GM19468 (cell line): ENCODE measurements around the gene MERTK.
"Not testable (repeated sequence)": the region's sequence is repeated elsewhere in the genome, so short reads cannot be mapped to it uniquely, and the experiment has no call there.

ENCODE experiments used
- ATAC-seq: cut with Tn5 transposase; IDR thresholded peaks from one replicate; pipeline ENCODE4 v1.9.1; 2021; ENCODE audit warnings: mild to moderate bottlenecking, moderate library complexity, moderate number of reproducible peaks; ENCODE audit not compliant: unreplicated experiment; ENCODE audit errors: extremely low read depth

The MERTK gene

DNA sequence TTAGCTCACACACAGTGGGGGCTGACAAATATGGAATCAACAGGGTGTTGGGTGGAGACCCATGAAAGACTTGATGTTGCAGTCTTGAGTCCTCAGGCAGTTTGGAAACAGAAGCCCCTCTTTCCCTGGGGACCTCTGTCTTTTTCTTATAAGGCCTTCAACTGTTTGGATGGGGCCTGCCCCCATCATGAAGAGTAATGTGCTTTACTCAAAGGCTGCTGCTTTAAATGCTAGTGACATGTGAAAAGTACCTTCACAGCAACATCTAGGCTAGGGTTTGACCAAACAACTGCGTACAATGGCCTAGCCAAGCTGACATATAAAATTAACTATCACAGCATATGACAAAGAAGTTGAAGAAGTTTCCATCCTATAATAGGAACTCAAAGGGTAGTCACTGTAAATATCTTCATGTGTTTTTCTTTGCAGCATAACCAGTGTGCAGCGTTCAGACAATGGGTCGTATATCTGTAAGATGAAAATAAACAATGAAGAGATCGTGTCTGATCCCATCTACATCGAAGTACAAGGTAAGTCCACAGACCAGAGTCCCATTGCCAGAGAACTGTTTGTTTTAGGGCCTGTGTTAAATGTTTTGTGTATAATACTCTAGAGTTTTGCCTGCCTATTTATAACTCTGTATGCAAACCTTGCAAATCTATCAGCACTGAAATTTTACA lies 46.3 kb downstream of the MERTK start:
- ATAC-seq: no peak

DNA sequence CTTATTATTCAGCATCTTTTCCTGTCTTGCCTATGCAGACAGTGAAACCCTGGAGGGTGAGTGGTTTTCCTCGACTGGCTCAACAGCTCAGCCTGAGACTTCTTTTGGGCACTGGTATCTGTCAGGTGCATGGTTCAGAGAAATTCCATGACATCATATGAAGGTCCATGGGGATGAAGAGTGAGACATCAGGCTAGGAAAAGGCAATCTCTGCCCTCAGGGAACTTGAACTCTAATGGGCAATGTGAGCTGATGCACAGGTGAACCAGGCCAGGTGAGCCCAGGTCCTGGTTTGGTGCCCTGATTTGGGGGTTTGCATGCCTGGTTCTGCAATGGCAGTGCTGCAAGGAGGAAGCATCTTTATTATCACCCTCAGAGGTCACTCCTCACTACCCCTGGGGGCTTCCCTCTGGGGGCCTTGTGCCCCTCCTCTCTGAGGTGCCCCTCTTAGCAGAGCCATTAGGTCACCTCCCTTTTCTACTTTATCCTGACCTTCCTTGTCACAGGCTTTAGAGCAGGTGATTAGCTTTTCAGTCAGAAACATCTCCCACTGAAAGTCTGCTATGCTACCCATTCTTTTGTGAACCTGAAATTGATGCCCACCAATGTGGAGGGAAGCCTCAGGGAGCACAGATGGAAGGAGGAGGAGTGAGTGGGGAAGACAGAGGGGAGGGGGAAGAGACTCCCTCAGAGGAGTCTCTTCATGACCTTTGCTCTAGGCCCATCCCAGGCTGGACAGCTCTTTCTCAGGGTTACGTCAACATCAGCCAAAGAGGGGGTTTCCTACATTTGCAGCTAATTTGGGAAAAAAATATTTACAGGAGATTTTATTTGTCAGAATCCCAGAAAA lies 47.3 kb downstream of the MERTK start:
- no peak for ATAC-seq

DNA sequence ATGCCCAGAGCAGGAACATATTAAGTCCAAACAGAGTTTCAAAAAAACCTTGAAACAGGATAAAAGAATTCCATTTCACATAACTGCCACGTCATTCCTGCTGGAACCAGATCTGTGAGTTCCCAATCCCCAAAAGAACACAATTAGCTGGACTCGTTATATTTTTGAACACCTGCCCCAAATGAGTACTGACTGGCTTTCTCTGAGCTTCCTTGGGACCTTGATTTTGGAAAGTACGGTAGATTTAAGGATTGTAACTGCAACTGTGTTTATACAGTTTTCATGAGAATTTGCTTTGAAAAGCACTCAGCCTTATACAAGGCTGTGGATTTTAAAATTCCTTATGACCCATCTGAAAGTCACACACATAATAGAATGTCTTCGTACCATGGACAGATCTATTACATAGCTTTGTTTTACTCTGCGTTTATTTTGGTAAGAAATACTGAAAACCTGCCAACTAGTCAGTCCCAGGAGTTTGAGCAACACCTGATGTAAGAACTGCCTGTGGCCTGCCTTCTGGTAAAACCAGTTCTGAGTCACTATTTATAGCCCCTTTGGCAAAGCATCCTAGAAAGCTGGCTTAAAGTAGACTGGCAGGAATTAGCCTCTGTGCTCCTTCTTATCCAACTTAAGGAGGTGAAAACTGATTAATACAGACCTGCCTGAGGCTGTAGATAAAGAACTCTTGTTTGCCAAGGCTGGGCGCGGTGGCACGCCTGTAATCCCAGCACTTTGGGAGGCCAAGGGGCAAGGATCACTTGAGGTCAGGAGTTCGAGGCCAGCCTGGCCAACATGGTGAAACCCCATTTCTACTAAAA lies 48.1 kb downstream of the MERTK start:
- ATAC-seq: no peak

DNA sequence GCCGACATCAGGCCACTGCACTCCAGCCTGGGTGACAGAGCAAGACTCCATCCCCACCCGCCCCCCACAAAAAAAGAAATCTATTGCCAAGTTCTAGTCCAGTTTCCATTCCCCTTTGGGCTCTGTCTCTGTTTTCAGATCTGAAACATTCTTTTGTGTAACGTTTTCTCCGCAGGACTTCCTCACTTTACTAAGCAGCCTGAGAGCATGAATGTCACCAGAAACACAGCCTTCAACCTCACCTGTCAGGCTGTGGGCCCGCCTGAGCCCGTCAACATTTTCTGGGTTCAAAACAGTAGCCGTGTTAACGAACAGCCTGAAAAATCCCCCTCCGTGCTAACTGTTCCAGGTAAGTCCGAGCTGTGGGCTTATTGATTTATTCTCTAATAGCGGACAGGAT lies 48.8 kb downstream of the MERTK start:
- ATAC-seq: no peak

DNA sequence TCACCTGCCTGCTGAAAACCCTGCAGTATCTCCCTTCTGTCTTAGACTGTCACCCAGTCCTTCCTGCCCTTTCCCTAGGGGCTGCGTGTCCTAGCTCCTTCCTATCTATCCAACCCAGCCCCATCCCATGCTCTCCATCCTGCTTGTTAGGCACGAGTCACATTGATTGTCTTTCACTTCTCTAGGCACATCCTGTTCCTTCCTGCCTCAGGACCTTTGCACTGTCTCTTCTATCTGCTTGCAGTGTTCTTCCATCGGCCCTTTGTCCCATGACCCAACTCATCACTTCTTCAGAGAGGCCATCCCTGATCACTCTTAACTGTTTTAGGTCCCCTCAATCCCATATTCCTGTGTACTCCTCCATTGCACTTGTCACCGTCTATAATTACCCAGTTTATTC lies 50.4 kb downstream of the MERTK start:
- no peak for ATAC-seq

DNA sequence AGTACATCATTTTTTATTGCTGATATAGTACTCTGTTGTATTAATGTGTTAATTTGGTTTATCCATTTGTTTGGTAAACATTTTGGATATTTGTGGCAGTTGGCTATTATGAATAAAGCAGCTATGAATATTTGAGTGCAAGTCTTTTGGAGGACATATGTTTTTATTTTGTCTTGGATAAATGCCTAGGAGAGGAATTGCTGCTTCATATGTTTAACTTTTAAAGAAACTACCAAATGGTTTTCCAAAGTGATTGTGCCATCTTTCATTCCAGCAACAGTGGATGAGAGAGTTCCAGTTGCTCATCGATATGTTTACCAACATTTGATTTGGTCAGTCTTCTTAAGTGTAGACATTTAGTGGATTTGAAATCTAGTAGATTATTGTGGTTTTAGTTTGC lies 51.8 kb downstream of the MERTK start:
- ATAC-seq: no peak

DNA sequence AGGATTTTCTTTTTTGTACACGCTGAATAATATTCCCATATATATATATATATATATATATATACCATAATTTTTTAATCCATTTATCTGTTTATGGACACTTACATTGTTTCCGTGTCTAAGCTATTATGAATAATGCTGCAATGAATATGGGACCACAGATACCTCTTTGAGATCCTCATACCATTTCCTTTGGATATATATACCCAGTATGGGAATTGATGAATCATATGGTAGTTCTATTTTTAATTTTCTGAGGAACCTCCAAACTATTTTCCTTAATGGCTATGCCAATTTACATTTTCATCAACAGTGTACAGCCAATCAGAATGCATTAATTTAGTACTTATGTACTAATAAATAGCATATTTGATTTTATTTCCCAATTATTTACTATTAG lies 53.1 kb downstream of the MERTK start:
- ATAC-seq: no peak

DNA sequence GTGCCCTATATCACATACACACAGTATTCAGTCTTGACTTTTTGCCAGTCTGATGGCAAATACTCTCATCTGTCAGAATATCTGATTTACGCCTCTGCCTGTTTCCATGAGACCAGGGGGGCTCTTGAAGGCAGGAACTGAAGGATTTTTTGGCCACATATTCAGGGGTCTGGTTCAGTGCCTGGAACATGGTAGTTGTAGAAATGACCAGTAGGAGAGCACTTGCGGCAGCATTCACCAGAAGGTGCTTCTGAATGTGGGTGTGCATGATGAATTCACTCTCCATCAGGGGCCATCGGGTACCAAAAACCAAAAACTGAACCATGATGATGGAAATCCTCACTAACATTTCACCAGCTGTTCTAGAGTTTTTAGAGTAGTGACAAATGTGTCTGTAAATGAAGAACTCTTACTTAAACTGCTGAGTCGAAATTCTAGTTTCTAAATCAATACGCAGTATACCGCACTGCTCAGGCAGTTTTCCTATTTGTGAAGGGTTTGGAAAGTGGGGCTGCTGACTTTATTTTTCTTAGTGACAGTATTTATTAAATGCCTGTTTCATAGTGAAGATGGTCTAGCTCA lies 54.6 kb downstream of the MERTK start:
- ATAC-seq: no peak

DNA sequence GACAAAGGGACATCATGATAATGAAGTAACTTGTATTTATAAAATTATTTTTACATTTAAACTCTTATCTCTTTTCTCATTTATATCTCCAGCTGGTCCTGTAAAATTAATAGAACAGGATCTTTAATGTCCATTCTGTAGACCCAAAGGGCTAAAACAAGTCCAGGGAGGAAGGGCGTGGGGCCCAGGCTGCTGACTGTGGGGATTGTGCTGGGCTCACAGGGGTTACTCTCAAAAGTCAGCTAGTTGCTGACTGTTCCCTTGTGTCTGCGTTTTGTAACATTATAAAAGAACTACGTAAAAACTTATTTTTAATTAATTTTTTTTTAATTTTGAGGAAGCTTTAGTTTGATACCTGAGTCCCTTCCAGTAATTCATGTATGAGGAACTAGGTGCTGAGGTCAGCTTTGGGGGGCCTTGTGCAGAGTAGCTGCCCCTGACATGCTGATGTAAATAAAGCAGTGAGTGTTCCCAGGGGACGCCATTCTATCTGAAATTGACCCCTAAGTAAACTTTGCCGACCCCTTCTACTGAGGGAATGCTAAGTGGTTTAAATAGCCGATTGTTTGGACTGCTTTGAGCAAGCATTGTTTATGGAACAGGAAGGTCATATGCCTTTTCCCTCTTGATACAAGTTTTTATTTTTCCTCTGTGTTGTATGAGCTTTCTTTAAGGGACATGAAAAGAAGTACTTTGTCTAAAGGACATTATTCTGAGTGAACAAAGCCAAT lies 56.4 kb downstream of the MERTK start:
- no peak for ATAC-seq

DNA sequence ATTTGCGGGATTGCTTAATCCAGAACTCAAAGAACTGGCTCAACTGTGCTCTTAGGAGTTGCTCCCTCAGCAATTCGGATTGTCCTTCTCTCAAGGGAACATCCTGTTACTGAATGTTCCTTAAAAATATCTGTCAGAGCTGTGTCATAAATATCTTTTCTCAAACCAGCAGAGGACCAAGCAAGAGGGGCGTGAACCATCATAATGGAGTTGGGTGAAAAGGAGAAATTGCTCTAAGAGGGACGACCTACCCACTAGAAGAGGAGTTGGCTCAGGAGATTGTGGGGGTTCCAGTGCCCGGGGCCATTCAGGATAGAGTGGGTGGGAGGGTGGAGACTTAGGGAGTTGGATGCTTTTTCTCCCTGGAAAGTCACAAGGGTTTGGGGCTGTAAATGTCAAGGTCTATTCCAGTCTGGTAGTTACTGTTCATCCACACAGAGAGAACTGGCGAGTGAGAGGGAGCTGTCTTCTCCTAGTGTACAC lies 59.5 kb downstream of the MERTK start:
- no peak for ATAC-seq

DNA sequence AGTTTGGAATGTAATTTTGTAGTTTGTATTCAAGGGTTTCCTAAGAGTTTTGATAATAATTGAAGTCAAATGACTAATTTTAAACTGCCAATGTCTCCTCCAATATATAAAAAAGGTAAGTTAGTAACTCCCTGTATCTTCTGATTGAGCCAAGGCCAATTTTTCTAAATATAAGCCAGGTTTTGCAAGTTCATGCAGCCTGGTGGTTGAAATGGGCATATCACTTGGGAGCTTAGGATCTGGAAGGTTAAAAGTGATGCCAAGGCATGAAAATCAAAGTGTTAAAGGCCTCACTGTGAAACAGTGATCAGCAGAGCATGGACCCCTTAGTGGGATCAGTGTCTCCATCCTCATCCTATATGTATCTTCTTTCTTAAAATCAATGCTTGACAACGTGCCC lies 60.5 kb downstream of the MERTK start:
- ATAC-seq: no peak

DNA sequence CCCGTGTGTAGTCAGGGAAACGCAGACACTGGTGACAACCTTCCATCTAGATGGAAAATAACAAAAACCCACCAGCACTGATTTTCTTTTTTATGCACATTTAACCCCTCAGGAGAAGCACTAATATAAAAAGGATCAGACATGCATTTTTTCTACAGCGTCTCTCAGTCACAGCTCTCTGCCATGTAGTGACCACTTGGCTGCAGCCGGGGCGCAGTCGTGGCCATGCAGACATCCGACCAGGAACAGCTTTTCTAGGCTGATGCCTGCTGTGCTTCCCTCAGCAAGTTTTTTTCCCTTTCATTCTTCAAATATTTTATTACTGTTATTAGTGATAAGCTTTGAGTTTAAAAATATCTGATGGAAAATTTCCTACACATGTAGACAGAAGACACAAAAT lies 63.3 kb downstream of the MERTK start:
- no peak for ATAC-seq

DNA sequence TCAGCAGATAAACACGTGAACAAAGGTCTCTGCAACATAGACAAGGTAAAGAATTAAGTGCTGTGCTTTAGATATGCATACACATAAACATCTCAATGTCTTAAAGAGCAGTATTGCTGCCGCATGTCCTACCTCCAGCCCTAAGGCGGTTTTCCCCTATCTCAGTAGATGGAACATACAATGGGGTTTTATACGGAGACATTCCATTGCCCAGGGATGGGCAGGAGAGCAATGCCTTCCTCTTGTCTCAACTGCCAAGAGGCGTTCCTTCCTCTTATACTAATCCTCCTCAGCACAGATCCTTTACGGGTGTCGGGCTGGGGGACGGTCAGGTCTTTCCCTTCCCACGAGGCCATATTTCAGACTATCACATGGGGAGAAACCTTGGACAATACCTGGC lies 64.7 kb downstream of the MERTK start:
- not testable (repeated sequence) for ATAC-seq

DNA sequence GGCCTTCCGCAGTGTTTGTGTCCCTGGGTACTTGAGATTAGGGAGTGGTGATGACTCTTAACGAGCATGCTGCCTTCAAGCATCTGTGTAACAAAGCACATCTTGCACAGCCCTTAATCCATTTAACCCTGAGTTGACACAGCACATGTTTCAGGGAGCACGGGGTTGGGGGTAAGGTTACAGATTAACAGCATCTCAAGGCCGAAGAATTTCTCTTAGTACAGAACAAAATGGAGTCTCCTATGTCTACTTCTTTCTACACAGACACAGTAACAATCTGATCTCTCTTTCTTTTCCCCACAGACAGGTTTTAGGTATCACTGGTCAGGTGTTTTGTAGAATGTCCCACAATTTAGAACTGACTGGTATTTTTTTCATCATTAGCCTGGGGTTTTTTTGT lies 65.1 kb downstream of the MERTK start:
- ATAC-seq: not testable (repeated sequence)

DNA sequence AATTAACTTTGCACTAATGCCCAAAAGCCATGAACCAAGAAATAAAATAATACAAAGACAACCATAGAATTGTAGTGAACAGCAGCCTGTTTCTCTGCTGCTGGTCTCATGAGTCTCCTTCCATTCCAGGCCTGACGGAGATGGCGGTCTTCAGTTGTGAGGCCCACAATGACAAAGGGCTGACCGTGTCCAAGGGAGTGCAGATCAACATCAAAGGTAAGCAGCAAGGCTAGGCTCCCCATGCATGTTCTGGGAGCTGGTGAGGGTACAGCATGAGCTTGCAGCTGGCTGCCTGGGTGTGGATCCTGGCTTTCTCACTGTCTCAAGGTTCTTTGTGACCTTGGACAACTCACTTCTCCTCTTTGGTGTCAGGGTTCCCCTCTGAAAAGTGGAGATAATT lies 66.7 kb downstream of the MERTK start:
- ATAC-seq: no peak

DNA sequence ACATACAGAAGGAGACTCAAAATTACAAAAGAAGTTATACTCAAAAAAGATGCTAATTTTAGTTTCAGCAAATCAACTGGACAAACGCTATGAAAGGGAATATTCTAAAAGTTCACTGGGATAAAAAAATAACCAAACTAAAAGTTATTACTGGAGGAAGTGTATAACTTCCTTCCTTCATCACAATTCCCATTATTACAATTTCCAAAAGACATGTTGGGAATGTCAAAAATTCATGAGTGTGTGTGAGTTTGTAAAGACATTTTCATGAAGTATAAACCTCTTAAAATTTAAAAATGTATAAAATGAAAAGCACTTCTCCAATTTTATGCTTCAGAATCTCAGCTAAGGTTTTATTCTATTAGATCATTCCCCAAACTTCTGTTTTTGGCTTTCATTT lies 67.8 kb downstream of the MERTK start:
- ATAC-seq: no peak

DNA sequence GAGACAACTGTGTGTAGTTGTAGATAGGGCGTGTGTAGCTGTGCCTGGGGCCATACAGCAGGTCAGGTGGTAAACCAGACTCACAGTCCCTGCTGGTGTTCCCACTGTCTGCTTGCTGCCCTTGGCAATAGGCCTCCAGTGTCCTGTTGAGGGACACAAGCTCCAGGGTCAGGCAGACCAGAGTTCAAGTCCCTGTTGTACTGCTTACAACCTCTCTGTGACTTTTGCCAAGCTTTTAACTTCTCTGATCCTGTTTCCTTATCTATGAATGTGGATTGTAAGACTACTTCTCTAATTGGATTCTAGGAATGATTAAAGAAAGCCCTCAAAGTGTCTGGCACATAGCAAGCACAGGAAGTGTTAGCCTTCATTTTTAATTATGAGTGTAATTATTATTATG lies 68.6 kb downstream of the MERTK start:
- no peak for ATAC-seq

DNA sequence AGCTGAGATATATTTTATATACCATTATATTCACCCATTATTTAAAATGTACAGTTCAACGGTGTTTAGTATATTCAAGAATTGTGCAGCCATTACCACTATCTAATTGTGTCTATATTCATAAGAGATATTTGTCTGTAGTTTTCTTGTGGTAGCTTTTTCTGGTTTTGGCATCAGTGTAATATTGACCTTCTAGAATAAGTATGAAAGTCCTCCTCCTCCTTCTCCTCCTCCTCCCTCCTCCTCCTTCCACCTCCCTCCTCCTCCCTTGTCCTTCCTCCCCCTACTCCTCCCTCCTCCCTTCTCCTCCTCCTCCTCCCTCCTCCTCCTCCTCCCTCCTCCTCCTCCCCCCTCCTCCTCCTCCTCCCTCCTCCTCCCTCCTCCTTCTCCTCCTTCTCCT lies 72.0 kb downstream of the MERTK start:
- no peak for ATAC-seq

DNA sequence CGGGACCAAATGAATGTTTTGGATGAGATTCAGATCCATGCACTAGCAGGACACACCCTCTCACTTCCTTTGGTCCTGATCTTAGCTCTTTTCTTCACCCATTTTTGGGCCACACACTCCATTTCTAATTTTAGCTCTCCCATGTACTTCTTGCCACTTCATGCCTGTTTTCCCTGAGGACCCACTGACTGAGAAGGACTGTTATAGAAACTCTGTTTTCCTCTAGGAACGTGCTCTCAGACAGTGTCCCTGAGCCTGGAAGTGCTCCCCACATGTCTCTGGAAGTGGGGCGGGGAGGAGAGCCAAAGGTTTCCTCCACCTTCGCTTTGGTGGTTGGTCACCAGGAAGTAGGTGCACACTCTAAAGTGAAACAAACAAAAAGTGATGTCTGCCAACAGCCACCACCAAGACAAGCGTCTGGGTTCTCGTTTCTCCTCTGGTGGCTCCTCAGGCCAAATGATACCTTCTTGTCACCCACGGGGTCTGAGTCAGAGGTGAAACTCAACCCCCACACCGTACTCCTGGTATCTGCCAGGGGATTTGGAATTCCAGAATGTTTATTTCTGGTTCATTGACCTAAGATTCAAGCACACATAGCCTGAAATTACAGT lies 74.7 kb downstream of the MERTK start:
- no peak for ATAC-seq
